A549 (cell line): ENCODE results near the gene DEDD2. TPM values are rescaled to one million over a fixed set of nuclear protein-coding genes. Genes with fewer than 3 reads are reported as not detected.

Experiments
- ATAC-seq, 2 experiments: fragments of 200-7000 bp in 1 of 2; fragments of >200 bp in 1 of 2; cut with Nextera tagmentation in 1 of 2; cut with Tn5 transposase in 1 of 2; 3 replicates each; pipeline versions ENCODE4 v1.8.0 to v1.9.1; 2018 to 2020; ENCODE audit warnings: mild to moderate bottlenecking in 1 of 2, moderate library complexity in 1 of 2
- CTCF ChIA-PET: fragments of 300-600 bp; sonication (Branson Sonifier 250); formaldehyde crosslinking; extraction: SDS; loops from one replicate; lab custom pipeline; 2021; ENCODE audit warnings: antibody characterized with exemption, inconsistent platforms; lab: Yijun Ruan, JAX
- POLR2A ChIA-PET: fragments of 350-600 bp; formaldehyde crosslinking; extraction: SDS; loops from one replicate; lab custom pipeline; 2021; ENCODE audit warnings: antibody characterized with exemption, inconsistent platforms; lab: Yijun Ruan, JAX
- DNase-seq, 2 experiments: peaks; one replicate each; pipeline versions ENCODE4 v3.0.0 to v3.0.0-alpha.2; 2011 to 2016; ENCODE audit warnings: low read depth in 1 of 2, low spot score in 1 of 2
- FAIRE-seq: peaks from 2 replicates; lab custom pipeline; 2011; peaks lifted over from hg19 to GRCh38; lab: Jason Lieb, UNC
- H3K27ac ChIP-seq, 2 experiments: fragments of >200 bp; sonication (Bioruptor Twin); formaldehyde crosslinking; 3 replicates each; pipeline ENCODE4 v1.5.1; 2016 to 2017
- H3K4me1 ChIP-seq: fragments of >200 bp; sonication (Bioruptor Twin); formaldehyde crosslinking; 3 replicates; pipeline ENCODE4 v1.6.1; 2016
- H3K4me2 ChIP-seq: fragments of >200 bp; sonication (Bioruptor Twin); formaldehyde crosslinking; 3 replicates; pipeline ENCODE4 v1.6.1; 2016
- H3K4me3 ChIP-seq: fragments of >200 bp; sonication (Bioruptor Twin); formaldehyde crosslinking; 3 replicates; pipeline ENCODE4 v1.5.1; 2016
- H3K9me3 ChIP-seq: fragments of >200 bp; sonication (Bioruptor Twin); formaldehyde crosslinking; 3 replicates; pipeline ENCODE4 v1.6.1; 2016
- BHLHE40 ChIP-seq: IDR thresholded peaks from 2 replicates; pipeline ENCODE4 v1.6.1; 2012; ENCODE audit warnings: low read depth, low read length, inconsistent platforms
- CEBPB ChIP-seq, 2 experiments: fragments of >200 bp in 1 of 2; sonication (Bioruptor Twin) in 1 of 2; formaldehyde crosslinking in 1 of 2; IDR thresholded peaks; 2 replicates each; pipeline ENCODE4 v1.6.1; 2012 to 2016
- E2F6 ChIP-seq: IDR thresholded peaks from 2 replicates; pipeline ENCODE4 v1.6.1; 2012; ENCODE audit warnings: low read depth, borderline replicate concordance
- EP300 ChIP-seq, 2 experiments: fragments of >200 bp; sonication (Bioruptor Twin); formaldehyde crosslinking; IDR thresholded peaks; 2 replicates in 1 of 2; 3 replicates in 1 of 2; pipeline ENCODE4 v1.6.1; 2016 to 2017
- FOSB ChIP-seq: fragments of 250-450 bp; sonication (Bioruptor Pico); IDR thresholded peaks from 2 replicates; pipeline ENCODE4 v1.5.0; 2020; ENCODE audit warnings: mild to moderate bottlenecking, moderate library complexity
- HDAC2 ChIP-seq: fragments of 200-600 bp; sonication (generic); IDR thresholded peaks from 2 replicates; pipeline ENCODE4 v1.6.1; 2016
- HEYL ChIP-seq: fragments of 250-450 bp; sonication (Bioruptor Pico); IDR thresholded peaks from 2 replicates; pipeline ENCODE4 v1.8.0; 2021; ENCODE audit warnings: mild to moderate bottlenecking, moderate library complexity
- HOXB13 ChIP-seq: fragments of 250-450 bp; sonication (Bioruptor Pico); IDR thresholded peaks from 2 replicates; pipeline ENCODE4 v1.5.0; 2020; ENCODE audit warnings: low read depth, mild to moderate bottlenecking, moderate library complexity
- KDM5A ChIP-seq: fragments of 200-600 bp; sonication (generic); IDR thresholded peaks from 2 replicates; pipeline ENCODE4 v1.6.1; 2016; ENCODE audit warnings: antibody characterized with exemption, mild to moderate bottlenecking
- MAX ChIP-seq: IDR thresholded peaks from 2 replicates; pipeline ENCODE4 v1.6.1; 2012
- NPAS2 ChIP-seq: fragments of 250-450 bp; sonication (Bioruptor Pico); IDR thresholded peaks from 2 replicates; pipeline ENCODE4 v1.8.0; 2022; ENCODE audit warnings: mild to moderate bottlenecking, moderate library complexity, borderline replicate concordance
- PHF8 ChIP-seq: fragments of 200-600 bp; sonication (generic); IDR thresholded peaks from 2 replicates; pipeline ENCODE4 v1.6.1; 2016; ENCODE audit warnings: low read depth, mild to moderate bottlenecking, antibody characterized with exemption, moderate library complexity, borderline replicate concordance
- REST ChIP-seq: fragments of 200-600 bp; sonication (generic); IDR thresholded peaks from 2 replicates; pipeline ENCODE4 v1.6.1; 2016; ENCODE audit warnings: antibody characterized with exemption, mild to moderate bottlenecking, moderate library complexity
- RNF2 ChIP-seq: fragments of 200-600 bp; sonication (generic); IDR thresholded peaks from 2 replicates; pipeline ENCODE4 v1.6.1; 2016; ENCODE audit warnings: low read depth, mild to moderate bottlenecking, antibody characterized with exemption, moderate library complexity, borderline replicate concordance
- ZFP36 ChIP-seq: fragments of 450-650 bp; IDR thresholded peaks from 2 replicates; pipeline ENCODE4 v1.6.1; 2014; ENCODE audit warnings: borderline replicate concordance; ENCODE audit not compliant: partially characterized antibody
- ZNF302 ChIP-seq: fragments of 250-450 bp; sonication (Bioruptor Pico); IDR thresholded peaks from 2 replicates; pipeline ENCODE4 v1.9.0; 2021; ENCODE audit warnings: inconsistent platforms, mild to moderate bottlenecking, moderate library complexity
- WGBS: methylation state at CpG from one replicate; pipeline ENCODE4 v1.1.6; 2017; ENCODE audit errors: missing lambda C conversion rate; 5-methylcytosine and 5-hydroxymethylcytosine counted together
- polyA plus RNA-seq, 4 experiments: library from polyadenylated mRNA; depleted of rRNA in 3 of 4; stranded (reverse); fragments of >200 nt; fragmentation: RNase III in 1 of 4; extraction: RNeasy Plus Mini Kit Qiagen cat#74134 plus additional on column Dnase treatment in 1 of 4; gene quantifications; 2 replicates in 3 of 4; 3 replicates in 1 of 4; pipeline ENCODE4 v1.2.3, GENCODE V29; 2011 to 2017

The DEDD2 gene
- polyA plus RNA-seq, 2 of the 4 experiments (the other 2 are of a cell fraction): 30.8 to 54.1 TPM

GRCh38 chr19:42176990-42177685 lies 40.3 kb downstream of the DEDD2 start (continued):
- TF ChIP-seq HEYL (no peak), ZNF302 (CRISPR knock-in tag) (no peak), FOSB (CRISPR knock-in tag) (no peak), KDM5A (no peak), ZFP36 (peak; percentile 13), NPAS2 (CRISPR knock-in tag) (no peak), REST (no peak), EP300 (IDR thresholded peaks at IDR 0.05) (no peak), HDAC2 (0 out of 2 replicates have a peak, but pooled peaks have one; percentile 38), HOXB13 (no peak), BHLHE40 (no peak), CEBPB (IDR thresholded peaks at IDR 0.05) (no peak), RNF2 (no peak)

- ATAC-seq (peak; percentile 60 to 69), FAIRE-seq (no peak), DNase-seq (peak in 1 of 2 experiments; percentile 70)
- TF ChIP-seq MAX: peak; percentile 3; the same call in 1 of the 2 replicates
- no peak for TF ChIP-seq PHF8
- 0 out of 2 replicates have a peak, but pooled peaks have one; percentile 14 for TF ChIP-seq E2F6
- peak overlapping the region in 1 of 2 experiments; percentile 52; a peak in 4 of 6 replicates for H3K27ac ChIP-seq
- no peaks in the 10 kb centered on the region for H3K9me3 ChIP-seq
- ChIA-PET CTCF (interaction anchor here (0.6 to 4.6 kb wide), 39 partner anchors 9 to 225 kb away, joined by 3 to 54 read pairs (median 4); partner anchors contain the start of genes GSK3A and POU2F2), POLR2A (interaction anchor here (0.6 to 1.7 kb wide), 7 partner anchors 31 to 257 kb away, joined by 3 to 11 read pairs (median 3); partner anchors contain the start of genes GSK3A and ZNF574)
- H3K4me2 ChIP-seq: peak overlapping the region; percentile 98
- WGBS: 1% methylated on average over 18 of the region's 31 CpGs
- H3K4me1 ChIP-seq: peaks cover 18% of the 10 kb centered on the region
- H3K4me3 ChIP-seq: peak overlapping the region; percentile 56
Observed at GRCh38 chr19:42176649-42176989, 40.9 kb downstream of the DEDD2 start.

GRCh38 chr19:42175952-42176648 lies 41.4 kb downstream of the DEDD2 start:
- DNase-seq (peak; percentile 51 to 69), FAIRE-seq (no peak), ATAC-seq (peak; percentile 30 to 53; a peak in 5 of 6 replicates)
- Histone ChIP-seq H3K9me3 (no peaks in the 10 kb centered on the region), H3K4me1 (peaks cover 18% of the 10 kb centered on the region), H3K27ac (peak overlapping the region in 1 of 2 experiments; percentile 52; a peak in 4 of 6 replicates)
- CTCF ChIA-PET: interaction anchor here (0.6 to 4.6 kb wide), 41 partner anchors 9 to 225 kb away, joined by 3 to 54 read pairs (median 4); partner anchors contain the start of genes GSK3A and POU2F2
- POLR2A ChIA-PET: interaction anchor here (0.5 to 1.7 kb wide), 7 partner anchors 12 to 258 kb away, joined by 3 to 11 read pairs (median 3); partner anchors contain the start of gene GSK3A
- TF ChIP-seq PHF8 (no peak), RNF2 (peak; percentile 51; the same call in 1 of the 2 replicates)
- TF ChIP-seq, all 56 proteins: peak for 1
- 12% methylated on average over 34 of the region's 34 CpGs for WGBS
- Histone ChIP-seq H3K4me3 (peak overlapping the region; percentile 56), H3K4me2 (peak overlapping the region; percentile 98)
